DMS79 (cell line): ENCODE results near the gene ALOX15.
"Not testable (repeated sequence)": the region's sequence is repeated elsewhere in the genome, so short reads cannot be mapped to it uniquely, and the experiment has no call there.

Experiments
- DNase-seq: peaks from one replicate; lab custom pipeline; 2025; lab: John Stamatoyannopoulos, UW

Gene ALOX15

DNA sequence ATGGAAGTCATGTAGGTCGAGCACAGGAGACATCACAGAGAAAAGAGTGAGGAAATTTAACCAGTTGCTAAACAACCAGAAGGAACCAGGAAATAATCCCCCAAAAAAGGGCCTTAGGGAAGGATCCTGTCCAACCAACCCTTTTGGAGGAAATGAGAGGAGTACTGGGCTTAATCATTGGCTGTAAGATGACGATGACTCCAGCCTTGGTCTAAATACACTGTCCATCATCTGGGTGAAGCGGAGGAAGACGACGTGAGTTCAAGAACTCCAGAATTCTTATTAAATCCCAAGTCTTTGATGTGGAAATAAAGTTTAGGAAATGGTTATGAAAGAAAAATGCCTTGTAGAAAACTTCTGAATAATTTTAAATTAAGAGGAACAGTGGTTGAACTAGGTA lies 11.5 kb upstream of the ALOX15 start:
- no peak for DNase-seq

DNA sequence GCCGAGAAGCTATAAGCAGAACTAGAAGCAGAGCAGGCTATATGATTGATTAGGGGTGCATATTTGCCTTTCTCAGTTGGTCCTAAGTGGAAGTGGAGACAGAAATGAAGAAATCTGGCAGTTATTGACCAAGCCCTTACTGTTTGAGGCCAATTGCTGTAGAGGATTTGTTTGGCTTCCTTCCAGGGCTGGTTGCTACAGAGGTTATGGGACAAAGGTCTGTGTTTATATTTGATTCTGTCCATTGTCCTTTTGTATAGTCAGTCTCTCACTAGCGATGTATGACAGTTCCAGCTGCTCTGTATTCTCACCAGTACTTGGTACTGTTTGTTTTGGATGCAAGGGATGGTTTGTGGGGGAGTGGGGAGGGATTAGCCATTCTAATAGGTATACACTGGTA lies 7.3 kb upstream of the ALOX15 start:
- DNase-seq, result peak; percentile 39

DNA sequence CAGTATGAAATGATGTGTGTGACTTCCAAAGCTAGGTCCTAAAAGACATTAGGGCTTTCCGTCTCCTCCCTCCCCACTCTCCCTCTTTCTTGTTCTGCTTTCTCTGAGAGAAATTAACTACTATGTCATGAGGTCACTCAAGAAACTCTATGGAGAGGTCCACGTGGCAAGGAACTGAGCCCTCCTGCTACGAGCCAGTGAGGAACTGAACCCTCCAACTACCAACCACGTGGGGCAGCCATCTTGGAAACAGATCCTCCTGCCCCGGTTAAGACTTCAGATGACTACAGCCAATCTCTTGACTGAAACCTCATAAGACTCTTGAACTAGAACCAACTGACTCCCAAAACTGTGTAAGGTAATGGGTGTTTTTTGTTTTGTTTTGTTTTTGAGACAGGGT lies 4.2 kb upstream of the ALOX15 start:
- DNase-seq, result no peak

DNA sequence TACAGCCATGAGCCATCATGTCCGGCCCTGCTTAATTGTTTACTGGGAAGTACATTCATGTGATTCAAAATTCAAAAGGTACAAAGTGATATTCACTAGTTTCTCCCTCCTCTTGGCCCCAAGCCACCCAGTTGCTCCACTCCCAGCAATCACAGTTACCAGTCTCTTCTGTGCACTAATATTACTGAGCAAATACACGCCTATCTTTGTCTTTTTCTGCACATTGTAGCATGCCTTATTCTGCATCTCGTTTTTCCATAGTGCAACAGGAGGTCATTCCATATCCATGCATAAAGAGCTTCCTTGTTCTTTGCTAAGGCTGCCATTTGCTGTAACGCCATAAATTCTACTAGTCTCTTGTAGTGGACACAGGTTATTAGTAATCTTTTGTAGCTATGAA lies 2.2 kb upstream of the ALOX15 start:
- no peak for DNase-seq

DNA sequence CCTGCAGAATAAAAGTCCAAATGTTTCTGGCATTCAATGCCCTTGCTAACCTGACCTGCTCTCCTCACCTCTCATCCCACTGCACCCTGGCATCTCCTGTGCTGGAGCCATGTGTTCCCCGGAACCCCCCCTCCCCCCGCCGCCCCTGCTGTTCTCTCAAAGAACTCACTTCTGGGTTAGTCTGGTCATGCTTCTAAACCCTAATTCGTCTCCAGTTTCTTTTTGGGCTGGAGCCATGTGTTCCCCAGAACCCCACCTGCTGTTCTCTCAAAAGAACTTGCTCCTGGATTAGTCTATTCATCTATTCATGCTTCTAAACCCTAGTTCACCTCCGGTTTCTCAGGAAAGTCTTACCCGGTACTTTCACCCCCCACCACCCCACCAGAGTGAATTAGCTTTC lies 808 bp upstream of the ALOX15 start:
- DNase-seq, result no peak

DNA sequence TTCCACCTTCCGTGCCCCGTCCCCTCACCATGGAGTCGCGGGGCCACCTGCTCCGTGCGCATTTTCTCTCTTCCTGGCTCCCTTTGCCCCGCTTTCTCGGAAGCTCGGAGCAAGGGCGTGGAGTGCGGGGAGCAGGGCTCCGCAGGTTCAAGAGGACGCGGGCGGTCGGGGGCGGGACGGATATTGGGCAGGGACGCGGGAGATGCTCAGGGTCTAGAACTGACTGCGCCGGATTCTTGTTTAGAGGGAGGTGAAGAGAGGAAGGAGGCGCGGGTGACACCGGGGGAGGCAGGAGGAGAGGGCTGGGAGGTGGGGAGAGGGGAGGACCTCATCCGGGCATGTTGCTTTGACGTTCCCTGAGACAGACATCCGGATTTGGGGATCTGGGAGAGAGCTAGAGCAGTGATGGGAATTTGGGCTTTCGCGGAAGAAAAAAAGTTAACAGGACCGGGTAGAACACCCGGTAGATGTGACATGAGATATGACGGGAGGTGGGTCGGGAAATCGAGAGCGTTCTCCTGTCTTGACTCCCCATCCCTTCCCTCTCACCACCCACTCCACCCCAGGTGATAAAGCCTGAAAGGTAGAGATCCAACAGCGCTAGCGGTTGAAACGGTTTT lies 799 bp downstream of the ALOX15 start:
- DNase-seq, result not testable (repeated sequence)

DNA sequence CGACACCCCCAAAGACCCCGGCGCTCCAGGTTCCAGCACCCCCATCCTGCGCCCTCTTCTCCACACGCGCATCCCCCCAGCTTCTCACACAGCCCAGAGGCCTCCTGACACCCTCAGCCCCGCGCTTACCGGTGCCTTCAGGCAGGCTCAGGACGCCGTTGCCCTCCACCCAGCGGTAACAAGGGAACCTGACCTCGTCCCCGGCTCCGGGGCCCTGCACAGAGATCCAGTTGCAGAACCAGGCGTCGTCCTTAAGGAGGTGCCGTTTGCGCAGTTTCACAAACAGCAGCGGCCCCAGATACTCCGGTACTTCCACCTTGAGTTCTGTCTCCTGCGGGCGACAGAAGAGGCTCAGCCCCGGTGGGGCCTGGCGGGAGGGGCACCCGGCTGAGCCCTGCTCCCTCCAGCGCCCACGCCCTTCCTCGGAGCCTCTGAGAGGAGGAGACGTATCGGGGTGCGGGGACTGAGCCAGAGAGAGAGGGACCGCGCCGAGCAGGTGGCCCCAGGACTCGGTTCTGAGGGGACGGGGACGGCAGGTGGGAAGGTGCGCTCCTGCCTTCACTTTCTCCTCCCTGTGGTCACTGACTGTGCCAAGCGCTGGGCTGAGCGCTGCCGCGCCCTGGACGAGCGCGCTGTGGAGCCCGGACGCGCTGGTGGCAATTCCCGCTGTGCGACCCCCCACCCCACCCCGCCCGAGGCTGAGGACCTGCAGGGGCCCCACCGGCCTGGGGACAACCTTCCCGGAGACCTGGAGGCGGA lies 2.0 kb downstream of the ALOX15 start:
- DNase-seq, result peak; percentile 19

DNA sequence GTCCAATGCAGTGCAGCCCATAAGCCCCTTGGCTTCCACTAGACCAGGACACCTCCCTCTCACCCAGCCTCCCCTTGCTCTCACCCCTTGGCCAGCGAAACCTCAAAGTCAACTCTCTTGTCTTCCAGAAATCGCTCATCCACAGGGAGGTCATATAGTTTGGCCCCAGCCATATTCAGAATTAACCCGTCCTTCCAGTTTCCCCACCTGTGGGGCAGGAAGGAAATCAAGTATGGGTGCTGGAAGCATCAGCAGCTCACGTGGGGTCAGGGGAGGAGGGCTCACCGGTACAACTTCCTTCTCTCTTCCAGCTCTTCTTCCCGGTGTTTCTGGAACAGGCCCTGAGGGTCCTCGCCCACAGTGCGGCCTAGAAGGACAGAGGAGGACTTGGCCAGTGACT lies 2.7 kb downstream of the ALOX15 start:
- DNase-seq, result not testable (repeated sequence)

DNA sequence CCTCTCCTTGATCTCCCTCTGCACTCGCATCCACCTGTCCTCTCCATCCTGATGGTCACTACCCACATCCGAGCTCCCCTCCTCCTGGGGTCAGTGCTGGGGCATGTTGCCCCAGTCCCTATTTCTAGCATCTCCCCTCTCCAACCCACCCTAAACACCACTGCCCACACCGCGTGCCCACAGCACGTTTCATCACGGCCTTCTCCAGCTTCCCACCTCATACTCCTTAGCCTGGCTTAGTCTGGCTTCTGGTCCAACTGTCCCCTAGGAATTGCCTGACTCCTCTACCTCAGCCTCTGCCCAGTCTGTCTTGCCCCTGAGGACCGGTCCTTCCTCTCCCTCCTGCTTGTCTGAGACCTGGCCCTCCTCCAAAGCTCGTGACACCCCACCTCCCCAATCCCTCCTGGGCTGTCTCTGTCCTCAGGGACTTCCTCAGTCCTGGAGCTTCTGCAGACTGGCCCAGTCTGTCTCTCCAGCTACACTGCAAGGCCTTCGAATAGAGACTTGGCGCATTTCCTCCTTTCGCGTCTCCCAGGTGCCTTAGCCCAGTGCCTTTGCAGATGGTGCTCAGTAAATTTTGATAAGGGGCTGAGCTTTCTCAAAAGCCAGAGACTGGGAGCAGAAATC lies 4.9 kb downstream of the ALOX15 start:
- no peak for DNase-seq

DNA sequence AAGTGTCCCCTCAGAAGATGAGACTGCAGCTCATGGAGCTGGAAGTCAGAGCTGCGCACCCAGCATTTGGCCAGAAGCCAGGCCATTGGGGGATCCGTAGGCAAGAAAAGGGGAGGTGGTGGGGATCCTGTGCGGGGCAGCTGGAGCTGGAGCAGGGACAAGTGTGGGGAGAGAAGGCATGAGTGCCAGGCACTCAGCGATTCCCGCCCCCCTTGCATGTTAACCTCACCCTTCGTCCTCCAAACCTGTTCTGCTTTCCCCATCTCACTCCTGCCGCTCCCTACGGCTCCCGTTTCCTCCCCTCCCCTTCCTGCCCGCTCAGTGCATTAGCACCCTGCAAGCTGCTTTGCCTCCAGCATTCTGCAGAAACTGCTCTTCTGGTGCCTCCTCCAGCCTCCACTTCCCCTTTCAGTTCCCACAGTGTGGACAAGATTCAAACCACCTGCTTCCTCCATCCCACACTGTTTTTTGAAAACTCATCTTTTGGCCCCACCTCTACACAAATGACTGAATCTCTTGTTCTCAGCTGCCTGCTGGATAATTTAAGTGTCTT lies 5.6 kb downstream of the ALOX15 start:
- peak; percentile 19 for DNase-seq

DNA sequence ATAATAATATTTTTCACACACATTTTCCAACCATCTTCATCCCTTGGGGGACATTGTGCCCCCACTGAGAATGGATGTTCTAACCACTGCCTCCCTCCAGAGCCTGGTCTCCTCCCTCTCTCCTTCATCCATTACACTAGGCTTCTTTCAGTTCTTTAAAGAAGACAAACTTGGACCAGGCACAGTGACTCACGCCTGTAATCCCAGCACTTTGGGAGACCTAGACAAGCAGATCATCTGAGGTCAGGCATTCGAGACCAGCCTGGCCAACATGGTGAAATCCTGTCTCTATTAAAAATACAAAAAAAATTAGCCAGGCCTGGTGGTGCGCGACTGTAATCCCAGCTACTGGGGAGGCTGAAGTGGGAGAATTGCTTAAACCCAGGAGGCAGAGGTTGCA lies 6.5 kb downstream of the ALOX15 start:
- no peak for DNase-seq

DNA sequence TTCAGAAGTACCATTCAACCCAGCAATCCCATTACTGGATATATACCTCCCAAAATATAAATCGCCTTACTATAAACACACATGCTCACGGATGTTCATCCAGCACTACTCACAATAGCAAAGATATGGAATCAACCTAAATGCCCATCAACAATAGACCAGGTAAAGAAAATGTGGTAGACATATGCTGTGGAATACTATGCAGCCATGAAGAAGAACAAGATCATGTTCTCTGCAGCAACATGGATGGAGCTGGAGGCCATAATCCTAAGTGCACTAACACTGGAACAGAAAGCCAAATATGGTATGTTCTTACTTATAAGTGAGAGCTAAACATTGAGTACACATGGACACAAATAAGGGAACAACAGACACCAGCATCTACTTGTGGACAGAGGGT lies 7.8 kb downstream of the ALOX15 start:
- no peak for DNase-seq

DNA sequence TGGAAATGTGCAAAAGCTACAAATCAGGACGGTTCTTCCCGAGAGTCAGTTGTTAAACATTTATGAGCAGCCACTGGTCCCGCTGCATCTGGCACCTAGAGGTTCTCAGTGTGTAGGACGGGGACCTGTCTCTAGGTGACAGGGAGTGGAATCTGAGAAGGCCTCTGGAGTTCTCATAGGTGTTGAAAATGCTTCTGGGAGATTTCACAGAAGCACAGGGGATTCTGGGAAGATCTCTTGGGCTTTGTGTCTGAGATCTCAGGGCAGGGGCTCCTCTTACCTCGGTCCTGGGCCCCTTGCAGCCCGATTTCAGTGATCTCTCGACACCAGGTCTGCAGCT lies 8.9 kb downstream of the ALOX15 start:
- no peak for DNase-seq

DNA sequence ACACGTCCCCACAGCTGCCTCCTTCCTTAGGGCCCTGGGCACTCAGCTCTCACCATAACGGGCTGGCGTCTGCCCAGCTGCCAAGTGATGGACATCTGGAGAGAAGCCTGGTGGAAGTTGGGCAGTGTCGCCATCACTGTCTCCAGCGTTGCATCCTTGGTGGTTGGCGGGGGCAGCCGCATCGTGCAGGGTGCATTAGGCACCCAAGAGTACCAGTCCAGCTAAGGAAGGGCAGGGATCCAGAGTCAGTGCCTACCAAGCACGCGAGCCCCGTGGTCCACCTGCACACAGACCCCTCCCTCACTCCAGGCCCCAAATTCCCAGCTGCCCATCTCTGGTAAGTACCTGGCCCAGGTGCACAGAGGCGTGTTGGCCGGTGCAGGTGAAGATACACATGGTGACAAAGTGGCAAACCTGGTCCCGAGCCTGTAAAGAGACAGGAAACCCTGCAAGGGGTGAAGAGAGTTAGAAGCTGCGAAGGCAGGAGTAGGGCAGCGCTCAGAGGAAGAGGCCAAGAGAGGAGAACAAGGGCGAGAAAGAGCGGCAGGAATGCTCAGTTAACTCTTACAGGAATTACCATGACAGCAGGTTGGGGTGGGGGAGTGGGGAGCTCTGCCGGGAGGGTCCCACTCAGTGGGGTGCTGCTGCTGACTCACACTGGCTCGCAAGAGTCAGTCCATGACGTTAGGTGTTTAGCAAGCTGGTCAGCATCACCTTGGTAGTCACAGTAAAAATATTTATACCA lies 9.5 kb downstream of the ALOX15 start:
- no peak for DNase-seq

DNA sequence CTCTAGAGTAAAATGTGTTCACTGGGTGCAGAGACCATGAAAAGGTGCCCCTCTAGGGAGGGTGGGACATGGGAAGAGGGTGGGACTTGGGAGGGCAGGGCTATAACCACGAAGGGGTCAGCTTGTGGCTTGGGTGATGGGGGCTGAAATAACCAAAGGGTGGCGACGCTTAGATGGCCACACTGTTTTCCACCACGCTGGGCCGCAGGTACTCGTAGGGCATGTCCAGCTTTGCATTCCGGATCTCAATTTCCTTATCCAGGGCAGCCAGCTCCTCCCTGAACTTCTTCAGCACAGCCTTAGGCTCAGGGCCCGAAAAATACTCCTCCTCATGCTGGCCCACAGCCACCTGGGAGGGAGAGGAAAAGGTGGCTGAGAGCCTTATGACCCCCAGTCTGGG lies 10.0 kb downstream of the ALOX15 start:
- DNase-seq, result no peak

DNA sequence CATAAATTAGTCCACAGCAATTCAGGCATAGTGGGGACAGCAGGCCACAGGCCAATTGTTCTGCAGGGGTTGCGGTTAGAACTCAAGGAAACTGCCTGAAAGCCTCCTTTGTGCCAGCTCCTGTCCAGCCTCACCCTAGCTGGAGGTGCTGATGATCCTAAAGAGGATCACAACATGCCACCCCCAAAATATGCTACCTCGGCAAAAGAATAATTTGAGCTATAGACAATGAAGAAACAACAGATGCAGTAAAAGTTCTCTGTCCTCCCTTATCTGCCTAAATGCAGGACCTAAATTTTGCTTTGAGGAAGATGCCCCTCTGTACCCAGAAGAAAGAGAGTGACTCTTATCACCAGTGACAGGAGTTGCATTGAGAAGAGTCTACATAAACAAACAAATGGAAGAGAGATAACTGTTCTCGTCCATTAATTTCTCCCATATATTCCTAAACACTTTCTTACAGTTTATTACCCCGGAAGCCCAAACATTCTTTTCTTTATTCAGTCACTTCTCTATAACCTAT lies 14.7 kb downstream of the ALOX15 start:
- DNase-seq, result no peak

DNA sequence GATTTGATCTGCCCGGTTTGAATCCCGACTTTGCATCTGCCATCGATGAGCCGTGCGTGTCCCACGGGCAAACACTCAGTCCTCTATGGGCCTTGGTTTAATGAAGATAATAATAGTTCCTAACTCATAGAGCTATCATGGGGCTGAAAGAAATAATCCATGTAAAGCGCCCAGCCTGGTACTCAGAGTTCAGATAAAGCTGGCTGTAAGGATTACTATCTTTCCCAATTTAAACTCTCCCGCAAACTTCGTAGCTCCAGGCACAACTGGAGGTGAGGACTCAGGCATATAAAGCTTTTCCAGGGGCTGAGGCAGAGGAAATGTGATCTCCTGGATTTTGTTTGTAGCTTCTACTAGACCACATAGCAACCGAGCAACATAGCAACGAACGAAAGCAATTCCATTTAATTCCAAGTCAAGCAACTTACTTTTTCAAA lies 16.3 kb downstream of the ALOX15 start:
- no peak for DNase-seq

DNA sequence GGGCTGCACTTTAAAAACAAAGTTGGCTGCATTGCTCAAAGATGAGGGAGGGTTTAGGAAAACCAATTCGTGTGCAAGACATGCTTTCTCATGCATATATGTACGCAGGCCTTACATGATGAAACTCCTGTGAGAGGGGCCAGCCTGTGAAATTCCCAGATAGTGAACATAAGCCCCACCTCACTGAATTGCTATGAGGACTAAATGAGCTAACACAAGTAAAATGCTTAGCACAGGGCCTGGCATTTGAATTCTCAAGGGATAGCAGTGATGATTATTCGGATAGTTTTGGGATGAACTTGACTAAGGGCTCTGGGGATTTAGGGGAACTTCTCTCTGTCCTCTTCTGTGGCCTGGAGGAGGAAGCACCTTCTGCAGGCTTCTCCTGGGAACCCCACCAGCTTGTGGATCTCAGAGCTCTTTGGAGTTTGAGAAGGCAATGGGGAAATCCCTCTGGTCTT lies 17.0 kb downstream of the ALOX15 start:
- not testable (repeated sequence) for DNase-seq

DNA sequence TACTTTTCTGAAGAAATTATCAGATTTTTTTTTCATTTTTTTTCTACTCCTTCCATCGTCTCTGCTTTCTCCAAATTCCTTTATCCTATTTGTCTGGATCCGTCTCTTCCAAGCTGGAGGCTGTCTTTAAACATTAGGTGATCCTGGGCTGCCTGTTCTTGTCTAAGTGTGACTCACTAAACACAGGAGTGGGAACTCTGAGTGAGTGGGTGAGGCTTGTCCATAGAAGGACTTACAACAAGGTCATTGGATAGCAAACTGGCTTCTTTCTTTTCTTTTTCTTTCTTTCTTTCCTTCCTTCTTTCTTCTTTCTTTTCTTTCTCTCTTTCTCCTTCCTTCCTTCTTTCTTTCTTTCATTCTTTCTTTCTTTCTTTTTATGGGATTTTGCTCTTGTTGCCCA lies 18.2 kb downstream of the ALOX15 start:
- DNase-seq, result no peak

DNA sequence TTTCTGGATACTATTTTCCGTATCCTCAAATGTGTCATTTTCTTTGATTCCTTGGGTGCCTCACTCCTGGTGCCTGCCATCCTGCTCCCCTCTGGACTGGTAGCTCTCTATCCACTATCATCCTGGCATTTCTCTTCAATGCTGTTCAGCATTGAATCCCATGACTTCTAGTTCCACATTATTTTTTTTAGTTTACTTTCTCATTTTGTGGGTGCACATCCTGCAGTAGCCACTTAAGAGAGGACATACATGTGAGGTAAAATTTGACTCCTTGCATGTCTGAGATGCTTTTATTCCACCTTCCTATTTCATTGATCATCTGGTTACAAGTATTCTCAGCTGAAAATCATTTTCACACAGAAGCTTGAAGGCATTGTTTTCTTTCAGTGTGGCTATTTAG lies 19.1 kb downstream of the ALOX15 start:
- no peak for DNase-seq

DNA sequence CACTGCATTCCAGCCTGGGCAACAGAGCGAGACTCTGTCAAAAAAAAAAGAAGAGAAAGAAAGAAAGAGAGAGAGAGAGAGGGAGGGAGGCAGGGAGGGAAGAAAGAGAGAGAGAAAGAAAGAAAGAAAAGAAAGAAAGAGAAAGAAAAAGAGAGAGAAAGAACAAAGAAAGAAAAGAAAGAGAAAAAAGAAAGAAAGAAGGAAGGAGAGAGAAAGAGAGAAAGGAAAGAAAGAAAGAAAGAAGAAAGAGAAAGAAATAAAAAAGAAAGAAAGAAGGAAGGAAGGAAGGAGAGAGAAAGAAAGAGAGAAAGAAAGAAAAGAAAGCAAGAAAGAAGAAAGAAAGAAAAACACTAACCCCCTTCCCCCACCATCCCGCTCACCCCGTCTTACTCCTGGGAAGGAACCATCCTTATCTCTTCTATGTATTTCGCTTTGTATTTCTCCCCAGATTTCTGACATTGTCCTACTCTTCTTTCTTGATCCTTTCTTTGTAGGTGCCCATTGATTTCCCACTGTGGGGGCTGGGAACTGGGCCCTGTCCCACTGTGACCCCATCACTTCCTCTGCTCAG lies 20.9 kb downstream of the ALOX15 start:
- DNase-seq, result no peak
